HG03354 (cell line): ENCODE measurements around the gene NUDT12.

ENCODE experiments used
- ATAC-seq: cut with Tn5 transposase; IDR thresholded peaks from one replicate; pipeline ENCODE4 v1.9.1; 2021; ENCODE audit warnings: mild to moderate bottlenecking; ENCODE audit not compliant: unreplicated experiment, poor library complexity, severe bottlenecking

NUDT12 gene

DNA sequence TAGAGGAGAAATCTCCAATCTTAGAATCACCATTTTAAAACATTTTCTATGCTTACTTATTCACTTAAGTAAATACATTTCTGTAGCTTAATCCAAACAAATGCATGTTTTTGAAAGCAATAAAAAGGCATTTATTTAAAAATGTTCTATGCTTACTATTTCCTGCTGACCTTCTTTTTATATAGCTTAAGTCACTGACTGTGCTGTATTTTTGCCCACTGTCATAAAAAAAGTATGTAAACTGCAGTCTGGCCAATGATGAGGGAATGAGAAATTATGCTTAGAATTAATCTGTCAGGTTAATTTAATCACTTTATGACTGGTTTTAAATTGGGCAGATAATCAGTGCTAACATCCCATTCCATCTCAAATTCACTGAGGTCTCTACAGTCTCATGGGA lies 20.1 kb downstream of the NUDT12 start:
- ATAC-seq, result no peak

DNA sequence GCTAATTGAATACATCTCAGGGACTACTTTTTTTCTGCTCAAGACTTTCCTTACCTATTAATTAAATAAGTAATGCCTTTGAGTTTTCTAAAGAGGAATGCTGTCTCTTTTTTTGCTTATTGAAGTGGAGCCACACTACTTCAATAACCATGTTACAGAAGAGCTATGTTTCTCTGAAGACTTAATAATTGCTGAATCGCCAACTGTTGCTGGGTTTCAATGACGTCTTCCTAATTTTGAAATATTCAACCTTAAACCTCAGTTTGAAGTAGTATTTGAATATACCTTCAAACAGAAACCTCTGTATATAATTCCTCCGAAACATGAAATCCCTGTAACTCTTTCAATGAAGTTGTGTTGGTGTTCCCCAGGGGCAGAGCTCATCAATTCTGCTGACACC lies 21.0 kb downstream of the NUDT12 start:
- ATAC-seq, result no peak

DNA sequence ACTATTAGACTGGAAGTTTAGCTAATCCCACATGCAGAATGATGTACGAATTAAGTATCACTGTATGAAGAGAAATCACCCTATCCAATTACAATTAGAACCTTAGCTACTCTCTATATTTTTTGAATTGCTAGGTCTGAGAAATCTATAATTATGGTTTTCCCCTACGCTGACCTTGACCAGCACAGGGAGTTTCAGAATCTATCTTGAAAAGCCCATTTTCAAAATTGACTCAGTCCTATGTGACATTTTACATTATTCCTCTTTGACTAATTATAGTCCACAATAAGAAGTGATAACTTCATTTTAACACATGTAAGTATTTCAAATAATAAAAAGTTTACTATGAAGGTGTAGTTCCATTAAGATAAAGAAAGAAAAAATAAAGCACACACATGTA lies 21.5 kb downstream of the NUDT12 start:
- ATAC-seq, result no peak

DNA sequence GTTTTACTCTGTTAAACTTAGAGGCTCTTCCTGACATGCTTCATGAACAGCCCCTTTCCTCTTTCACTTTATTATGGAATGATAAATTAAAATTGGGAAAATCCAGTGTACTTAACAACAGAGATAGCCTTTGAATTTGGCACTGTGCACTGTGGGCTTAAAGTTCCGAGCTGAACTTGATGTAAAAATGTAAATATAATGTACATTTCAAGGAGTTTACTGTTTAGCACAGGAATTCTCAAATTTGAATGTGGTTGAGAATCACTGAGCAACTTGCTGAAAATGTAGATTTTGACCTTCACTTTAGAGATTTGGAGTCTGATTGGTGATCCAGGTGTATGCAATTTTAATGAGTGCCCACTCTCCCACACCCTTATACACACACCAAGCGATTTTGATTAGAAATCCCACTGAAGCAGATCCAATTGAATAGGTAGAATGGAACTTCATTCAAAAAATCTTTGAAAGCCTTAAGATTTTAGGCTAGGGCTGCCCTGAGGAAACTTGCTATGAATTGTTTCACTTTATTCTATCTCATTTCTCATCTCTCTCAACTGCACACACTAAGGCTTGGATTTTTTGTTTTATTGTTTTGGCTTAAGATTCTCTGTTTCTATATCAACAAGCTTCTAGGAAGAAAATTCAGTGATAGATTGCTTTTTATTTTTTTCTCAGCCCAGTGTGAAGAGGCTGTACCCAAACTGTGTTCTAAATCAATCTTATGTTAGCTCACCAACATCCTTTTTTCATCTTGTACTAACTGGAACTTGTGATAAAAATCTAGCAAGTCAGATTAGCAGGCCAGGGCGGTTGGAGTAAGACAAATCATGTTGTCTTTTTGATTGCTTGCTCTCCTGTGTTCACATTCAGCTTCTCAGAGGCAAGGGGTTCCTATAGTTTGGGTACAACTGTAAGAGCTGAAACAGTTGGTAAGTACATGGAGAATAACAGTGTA lies 22.9 kb downstream of the NUDT12 start:
- ATAC-seq, result no peak

DNA sequence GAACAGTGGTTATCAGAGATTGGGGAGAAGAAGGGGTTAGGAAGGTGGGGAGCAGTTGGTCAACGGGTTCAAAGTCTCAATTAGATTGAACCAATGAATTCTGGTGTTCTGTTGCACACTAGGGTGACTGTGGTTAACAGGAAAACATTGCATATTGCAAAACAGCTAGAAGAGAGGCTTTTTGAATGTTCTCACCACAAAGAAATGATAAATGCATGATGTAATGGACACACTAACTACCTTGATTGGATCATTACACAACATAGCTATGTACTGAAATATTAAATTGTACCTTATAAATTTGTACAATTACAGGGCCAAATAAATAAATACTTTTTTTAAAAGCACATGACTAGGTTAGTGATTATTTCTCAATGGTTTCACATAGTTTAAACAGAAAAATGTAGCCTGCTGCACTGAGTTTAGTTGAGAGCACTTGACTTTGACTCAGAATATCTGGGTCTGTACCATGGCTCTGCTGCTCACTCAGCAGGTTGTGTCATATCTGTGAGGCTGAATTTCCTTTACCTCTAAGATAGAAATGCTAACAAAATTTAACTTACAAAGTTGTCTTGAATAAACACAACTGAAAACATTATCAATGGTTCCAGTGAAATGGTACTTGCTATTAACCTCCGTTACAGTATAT lies 30.4 kb downstream of the NUDT12 start:
- no peak for ATAC-seq

DNA sequence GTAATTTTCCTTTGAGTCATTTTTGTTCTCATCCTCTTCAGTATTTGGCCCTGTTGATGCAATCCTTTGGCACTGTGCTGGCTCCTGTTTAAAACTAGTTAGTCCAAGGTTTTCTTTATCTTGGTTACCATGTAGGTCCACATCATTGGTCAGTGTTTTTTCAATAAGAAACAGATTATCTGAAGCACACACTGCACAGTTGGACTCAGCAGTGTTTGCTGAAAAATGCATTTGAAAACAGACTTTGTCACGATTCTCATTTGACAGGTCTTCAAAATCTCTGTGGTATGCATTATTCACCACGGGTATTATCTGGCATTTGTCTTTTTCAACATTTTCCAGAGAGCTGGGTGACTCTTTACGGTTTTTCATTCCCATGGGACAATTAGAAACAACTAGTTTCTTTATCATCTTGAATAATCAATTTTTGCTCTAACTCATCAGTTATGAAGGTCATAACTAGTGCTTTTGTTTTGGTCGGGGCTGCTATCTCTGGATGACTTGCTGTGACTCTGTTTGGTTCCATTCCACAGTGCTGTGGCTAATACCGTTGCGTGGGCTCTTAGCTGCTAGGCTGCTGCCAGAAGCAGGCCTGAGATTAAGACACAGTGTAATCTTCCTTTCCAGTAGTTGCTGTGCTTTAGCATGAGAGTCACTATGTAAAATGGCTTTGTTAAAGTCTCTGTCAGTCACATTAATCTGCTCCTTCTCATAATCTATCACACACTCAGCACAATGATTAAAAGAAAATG lies 36.2 kb downstream of the NUDT12 start:
- no peak for ATAC-seq

DNA sequence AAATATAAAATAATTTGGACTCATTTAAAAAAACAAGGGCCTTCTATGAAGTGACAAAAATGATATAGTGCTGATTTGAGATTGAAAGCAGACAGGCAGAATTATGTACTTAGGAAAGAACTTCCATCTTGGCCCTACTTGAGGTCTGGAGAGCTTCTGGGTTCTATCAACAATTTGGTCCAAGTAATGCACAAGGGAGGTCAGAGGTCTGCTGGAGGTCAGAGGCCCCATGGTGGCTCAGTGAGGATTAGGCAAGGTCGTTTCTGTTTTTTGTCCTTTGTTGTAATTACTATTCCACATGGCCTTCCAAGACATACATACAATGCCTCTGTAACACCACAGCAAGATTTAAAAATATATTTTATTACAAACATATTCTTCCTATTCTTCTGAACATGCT lies 37.2 kb downstream of the NUDT12 start:
- ATAC-seq, result no peak

DNA sequence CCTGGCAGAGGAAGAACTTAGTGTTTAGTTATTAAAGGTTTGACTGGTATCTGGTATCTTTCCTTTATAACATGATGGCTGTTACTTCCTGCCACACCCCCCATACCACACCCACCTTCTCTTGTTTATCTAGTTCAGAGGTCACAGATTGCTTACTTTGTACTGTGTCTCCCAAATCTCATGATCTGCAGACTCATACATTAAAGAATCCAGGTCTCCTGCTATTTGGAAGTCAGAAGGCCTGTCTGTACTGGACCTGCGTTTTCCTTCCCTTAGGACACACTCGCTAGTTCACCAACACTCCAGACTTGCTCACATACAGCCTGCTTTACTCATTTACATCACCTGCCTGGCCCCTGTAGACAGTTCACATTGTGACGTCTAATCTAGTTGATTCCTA lies 39.3 kb downstream of the NUDT12 start:
- no peak for ATAC-seq

DNA sequence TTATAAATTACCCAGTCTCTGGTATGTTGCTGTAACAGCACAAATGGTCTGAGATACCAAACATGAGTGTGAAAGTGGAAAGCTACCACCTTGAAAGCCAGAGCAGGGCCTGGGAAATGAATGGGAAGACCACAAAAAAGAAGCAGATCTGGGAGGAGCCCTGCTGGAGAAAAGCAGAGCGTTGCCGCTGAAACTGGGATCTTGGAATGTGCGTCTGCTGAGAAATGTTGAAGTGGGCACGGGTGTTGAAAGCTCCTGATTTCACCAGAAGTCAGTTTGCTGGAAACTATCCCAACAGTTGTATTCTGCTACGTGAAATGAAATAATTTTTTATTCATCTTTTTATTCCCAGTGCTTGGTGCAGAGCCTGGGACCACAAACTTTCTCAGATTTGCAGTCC lies 40.0 kb downstream of the NUDT12 start:
- no peak for ATAC-seq

DNA sequence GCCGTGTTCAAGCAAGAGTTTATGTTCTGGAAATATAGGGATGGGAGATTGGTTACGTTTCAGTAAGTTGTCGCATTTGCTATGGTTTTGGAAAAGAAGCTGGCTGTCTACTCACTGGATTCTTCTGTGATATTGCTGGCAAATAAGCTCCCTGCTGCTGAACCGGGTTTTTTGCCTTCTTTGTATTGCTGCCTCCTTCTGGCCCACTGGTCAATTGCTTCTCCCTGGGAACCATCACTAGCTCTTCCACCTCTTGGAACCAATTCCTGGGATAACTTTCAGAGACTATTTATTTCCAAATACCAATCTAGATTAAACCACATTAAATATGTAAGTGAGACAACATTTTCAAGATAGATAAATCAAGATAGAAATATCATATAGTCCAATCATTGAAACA lies 43.0 kb downstream of the NUDT12 start:
- no peak for ATAC-seq

DNA sequence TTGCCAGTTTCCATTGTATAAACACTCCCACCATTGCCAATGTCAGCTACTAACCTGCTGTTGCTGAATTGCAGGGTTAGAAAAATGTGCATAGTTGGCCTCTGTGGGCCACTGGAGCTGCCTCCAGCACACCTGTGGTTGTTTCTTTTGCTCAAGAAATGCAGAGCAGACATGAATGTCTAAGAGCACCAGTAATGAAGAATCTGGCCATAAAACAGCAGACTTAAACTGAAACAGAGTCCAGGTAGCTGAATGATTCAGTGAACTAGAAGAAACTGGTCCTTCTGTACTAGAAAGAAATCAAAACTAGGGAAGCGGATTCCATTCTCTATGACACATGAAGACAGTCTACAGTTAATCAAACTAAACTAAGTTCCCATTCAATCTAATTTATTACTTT lies 48.2 kb downstream of the NUDT12 start:
- no peak for ATAC-seq

DNA sequence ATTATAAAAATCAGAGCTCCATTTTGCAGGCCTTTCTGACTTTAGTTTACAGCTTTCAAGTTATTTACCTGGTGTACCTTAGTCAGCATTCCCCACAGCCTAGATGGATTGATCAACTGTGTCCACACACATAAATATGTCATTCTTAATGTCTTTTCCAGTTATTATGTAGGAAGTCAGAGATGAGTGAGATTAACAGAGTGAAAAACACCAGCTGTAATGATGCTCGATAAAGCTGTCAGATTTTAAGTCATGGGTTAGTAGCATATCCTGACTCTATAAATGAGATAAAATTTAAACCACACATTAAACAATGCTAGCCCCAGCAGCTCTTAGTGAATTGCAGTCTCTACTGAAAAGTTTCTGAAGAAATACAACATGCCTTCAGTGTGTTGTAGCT lies 48.9 kb downstream of the NUDT12 start:
- ATAC-seq, result no peak

DNA sequence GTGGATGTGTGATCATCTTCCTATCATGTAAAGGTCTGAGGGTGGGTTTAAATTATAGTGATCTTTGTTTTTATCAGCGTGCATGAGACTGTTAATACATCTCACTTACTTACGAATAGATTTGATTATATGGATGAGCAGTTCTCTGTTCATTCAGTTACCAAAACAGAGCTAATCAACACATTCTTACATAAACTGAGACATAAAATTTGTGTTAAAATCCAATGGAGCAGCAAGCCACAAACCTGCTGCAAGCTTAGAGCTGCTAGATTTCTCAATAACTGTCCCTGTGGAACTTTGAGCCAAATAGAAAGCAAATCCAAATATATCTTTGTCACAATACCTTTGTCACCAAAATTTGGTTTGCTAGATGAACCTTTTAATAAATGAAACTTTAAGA lies 50.1 kb downstream of the NUDT12 start:
- ATAC-seq, result no peak

DNA sequence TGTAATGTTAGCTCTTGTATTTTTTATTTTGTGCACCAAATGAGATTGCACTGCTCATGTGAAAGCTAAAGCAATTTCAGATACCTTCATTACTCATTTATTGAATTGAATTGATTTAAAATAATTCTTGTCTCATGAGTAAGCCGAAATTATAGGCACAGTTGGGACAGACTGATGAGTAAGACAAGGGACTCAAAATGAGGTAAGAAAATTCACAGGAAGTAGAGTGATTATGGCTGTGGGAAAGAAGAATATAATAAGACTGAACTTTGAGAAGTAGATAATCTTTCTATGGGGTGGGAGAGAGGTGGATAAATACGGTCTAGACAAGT lies 51.1 kb downstream of the NUDT12 start:
- ATAC-seq, result no peak

DNA sequence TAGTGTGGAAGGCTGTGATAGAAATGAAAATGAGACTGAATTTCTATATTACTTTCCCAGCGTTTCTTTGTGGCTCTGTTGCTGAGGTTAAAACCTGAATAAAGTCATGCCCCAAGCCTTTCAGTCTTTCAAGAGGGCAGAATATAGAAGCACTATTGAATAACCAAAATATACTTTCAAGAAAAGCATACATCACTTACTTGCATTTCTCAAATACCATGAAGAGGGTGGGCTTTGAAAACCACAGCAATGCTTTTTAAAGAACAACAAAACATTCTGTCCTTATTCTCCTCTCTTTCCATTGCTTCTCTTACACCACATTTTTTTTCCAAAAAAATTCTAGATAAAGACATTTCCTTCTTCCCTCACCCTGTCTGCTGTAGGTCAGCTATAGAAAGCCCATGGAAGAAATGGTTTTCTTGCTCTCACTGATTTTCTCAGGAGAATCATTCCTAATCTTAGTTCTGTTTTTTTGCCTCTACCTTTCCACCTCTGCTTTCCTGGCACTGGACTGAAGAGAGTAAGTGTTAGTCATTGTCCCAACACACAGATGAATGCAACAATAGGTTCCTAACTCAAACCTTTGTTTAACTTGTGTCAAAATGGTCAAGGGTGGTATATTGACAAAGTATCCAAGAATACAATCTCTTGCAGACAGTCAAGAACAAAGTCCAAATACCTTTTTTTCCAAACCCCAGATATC lies 51.6 kb downstream of the NUDT12 start:
- no peak for ATAC-seq

DNA sequence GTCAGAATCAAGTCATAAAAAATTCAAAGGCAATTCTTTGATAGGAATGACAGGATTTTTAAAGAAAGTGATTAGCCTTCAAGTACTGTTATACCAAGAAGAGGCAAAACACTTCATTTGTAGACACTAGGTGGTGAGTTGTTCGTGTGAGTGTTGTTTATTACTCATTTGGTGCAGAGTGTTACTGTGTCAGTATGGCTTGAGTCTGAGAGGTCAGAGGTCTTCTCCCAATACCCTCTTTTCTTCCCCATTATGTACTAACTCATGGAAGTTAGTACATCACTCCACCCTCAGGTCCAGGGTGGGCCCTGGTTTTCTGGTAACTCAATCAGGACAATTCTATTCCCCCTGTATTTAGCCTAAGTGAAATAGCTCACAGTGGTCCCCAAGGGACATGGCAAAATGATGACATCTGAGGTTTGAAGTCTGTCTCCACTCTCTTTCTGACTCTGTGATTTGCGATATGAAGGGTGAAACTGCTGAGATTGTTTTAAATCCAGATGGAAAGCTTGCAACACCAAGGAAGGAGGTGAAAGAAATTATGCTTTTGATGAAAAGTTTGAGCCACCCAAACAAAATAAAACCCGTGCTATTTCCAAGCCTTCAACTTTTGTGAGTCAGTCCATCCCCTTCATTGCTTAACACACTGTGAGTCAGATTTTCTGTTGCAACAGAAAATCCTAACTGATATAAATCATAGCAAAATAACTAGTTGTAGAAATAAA lies 56.8 kb downstream of the NUDT12 start:
- no peak for ATAC-seq

DNA sequence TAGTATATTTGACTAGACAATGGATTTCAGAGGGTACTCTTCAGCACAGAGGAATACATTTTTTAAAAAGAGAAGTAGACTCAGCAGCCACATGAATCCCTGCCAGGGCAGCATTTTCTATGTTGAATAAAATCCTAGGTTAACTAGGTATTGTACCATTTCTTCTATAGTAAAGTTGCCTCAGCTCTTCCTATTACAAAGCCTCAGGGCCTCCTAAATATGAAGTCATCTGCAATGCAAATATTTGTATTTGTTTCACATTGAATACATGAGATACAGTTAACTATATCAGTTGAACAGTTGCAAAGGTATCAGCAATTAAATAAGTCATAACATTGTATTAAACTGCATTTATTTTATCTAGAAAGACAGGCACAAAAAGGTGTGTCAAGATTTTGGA lies 59.5 kb downstream of the NUDT12 start:
- no peak for ATAC-seq

DNA sequence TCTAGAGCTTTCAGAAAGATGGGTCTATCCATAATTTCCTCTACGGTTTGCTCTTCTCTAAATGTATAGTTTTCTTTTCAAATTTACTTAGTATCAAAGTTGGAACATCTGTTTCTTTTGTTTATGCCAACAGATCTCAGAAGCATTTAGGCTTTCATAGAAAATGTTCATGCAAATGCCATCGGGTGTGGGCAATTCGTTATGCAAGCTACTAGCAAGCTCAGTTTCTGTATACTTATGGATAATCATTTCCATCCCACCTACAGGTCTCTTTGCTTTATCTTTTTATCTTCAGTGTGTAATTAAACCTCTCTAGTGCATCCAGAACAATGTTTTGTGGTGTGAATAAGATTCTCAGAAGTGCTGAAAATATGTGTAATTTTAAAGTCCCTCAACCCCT lies 59.9 kb downstream of the NUDT12 start:
- no peak for ATAC-seq
